Measurements from ENCODE around the gene WAC. TPM values are rescaled to one million over a fixed set of nuclear protein-coding genes. Genes with fewer than 3 reads are reported as not detected.
A peak's percentile ranks its signal among the peaks of the same experiment; 100 is the strongest.

The WAC gene
- total and polyA plus RNA-seq, 2 of the 13 experiments (the other 11 are each of a cell fraction or from before 2014, with no cell fraction given) = 69.1 to 96.2 TPM

DNA sequence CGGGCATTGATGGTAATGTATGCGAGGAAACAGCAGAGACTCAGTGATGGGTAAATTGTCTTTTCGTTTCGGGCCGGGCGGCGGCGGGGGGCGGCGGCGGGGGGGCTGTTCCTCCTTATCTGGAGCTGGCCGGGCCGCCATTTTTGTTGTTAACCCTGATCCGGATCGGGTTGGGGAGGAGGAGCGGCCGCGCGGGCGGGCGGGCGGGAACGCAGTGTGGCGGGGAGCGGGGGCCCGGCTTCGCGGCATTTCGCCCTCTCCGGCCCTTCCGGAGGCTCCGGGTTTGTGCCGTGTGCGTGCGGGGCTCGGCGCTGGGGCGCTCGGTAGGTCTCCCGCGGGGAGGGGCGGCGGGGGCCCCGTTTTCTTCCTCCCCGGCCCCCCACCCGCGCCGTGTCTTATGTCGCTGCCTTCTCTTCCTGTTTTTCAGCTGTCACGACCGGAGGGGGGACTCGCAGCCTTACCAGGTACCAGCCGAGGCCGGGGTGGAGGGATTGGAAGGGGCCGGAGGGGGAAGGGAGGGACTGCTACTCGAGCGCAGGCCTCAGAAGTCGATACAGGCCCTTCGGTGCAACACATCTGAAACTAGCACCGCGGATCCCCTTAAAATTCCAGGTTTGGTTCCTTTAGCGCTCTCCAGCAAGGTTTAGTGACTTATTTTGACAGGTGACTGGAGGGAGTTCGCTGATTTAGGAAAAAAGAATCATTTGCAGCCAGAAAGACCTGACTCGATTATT is 820 bp downstream of the WAC start (continued):
- TF ChIP-seq, protein P1, sequence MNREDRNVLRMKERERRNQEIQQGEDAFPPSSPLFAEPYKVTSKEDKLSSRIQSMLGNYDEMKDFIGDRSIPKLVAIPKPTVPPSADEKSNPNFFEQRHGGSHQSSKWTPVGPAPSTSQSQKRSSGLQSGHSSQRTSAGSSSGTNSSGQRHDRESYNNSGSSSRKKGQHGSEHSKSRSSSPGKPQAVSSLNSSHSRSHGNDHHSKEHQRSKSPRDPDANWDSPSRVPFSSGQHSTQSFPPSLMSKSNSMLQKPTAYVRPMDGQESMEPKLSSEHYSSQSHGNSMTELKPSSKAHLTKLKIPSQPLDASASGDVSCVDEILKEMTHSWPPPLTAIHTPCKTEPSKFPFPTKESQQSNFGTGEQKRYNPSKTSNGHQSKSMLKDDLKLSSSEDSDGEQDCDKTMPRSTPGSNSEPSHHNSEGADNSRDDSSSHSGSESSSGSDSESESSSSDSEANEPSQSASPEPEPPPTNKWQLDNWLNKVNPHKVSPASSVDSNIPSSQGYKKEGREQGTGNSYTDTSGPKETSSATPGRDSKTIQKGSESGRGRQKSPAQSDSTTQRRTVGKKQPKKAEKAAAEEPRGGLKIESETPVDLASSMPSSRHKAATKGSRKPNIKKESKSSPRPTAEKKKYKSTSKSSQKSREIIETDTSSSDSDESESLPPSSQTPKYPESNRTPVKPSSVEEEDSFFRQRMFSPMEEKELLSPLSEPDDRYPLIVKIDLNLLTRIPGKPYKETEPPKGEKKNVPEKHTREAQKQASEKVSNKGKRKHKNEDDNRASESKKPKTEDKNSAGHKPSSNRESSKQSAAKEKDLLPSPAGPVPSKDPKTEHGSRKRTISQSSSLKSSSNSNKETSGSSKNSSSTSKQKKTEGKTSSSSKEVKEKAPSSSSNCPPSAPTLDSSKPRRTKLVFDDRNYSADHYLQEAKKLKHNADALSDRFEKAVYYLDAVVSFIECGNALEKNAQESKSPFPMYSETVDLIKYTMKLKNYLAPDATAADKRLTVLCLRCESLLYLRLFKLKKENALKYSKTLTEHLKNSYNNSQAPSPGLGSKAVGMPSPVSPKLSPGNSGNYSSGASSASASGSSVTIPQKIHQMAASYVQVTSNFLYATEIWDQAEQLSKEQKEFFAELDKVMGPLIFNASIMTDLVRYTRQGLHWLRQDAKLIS (CRISPR knock-in tag; IDR thresholded peaks at IDR 0.05) = no peak
- TF ChIP-seq SCMH1 (CRISPR knock-in tag; IDR thresholded peaks at IDR 0.05; ENCODE audit: borderline replicate concordance) = no peak
- no peak for TF ChIP-seq RBM22 (optimal IDR thresholded peaks at IDR 0.05; ENCODE audit: low read length)
- no peak for TF ChIP-seq ZNF337 (CRISPR knock-in tag; IDR thresholded peaks at IDR 0.05; ENCODE audit: borderline replicate concordance, low read depth)
- peak; percentile 73 for TF ChIP-seq ZNF709 (CRISPR knock-in tag; IDR thresholded peaks at IDR 0.05)
- no peak for TF ChIP-seq ZNF747 (CRISPR knock-in tag; IDR thresholded peaks at IDR 0.05; ENCODE audit: borderline replicate concordance)
- TF ChIP-seq BRD4 (CRISPR knock-in tag; IDR thresholded peaks at IDR 0.05) = no peak
- TF ChIP-seq ZNF775 (CRISPR knock-in tag; IDR thresholded peaks at IDR 0.05; ENCODE audit: borderline replicate concordance) = no peak
- no peak for TF ChIP-seq SP2 (CRISPR knock-in tag; IDR thresholded peaks at IDR 0.05)
- no peak for TF ChIP-seq ZNF713 (CRISPR knock-in tag; IDR thresholded peaks at IDR 0.05)
- TF ChIP-seq, protein P2, sequence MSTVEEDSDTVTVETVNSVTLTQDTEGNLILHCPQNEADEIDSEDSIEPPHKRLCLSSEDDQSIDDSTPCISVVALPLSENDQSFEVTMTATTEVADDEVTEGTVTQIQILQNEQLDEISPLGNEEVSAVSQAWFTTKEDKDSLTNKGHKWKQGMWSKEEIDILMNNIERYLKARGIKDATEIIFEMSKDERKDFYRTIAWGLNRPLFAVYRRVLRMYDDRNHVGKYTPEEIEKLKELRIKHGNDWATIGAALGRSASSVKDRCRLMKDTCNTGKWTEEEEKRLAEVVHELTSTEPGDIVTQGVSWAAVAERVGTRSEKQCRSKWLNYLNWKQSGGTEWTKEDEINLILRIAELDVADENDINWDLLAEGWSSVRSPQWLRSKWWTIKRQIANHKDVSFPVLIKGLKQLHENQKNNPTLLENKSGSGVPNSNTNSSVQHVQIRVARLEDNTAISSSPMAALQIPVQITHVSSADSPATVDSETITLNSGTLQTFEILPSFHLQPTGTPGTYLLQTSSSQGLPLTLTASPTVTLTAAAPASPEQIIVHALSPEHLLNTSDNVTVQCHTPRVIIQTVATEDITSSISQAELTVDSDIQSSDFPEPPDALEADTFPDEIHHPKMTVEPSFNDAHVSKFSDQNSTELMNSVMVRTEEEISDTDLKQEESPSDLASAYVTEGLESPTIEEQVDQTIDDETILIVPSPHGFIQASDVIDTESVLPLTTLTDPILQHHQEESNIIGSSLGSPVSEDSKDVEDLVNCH (CRISPR knock-in tag; IDR thresholded peaks at IDR 0.05) = no peak
- TF ChIP-seq, protein P3, sequence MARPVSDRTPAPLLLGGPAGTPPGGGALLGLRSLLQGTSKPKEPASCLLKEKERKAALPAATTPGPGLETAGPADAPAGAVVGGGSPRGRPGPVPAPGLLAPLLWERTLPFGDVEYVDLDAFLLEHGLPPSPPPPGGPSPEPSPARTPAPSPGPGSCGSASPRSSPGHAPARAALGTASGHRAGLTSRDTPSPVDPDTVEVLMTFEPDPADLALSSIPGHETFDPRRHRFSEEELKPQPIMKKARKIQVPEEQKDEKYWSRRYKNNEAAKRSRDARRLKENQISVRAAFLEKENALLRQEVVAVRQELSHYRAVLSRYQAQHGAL (CRISPR knock-in tag; IDR thresholded peaks at IDR 0.05; ENCODE audit: not compliant biosample characterization) = no peak
- no peak for TF ChIP-seq ZNF562 (CRISPR knock-in tag; IDR thresholded peaks at IDR 0.05; ENCODE audit: borderline replicate concordance)
- no peak for TF ChIP-seq ZEB1 (IDR thresholded peaks at IDR 0.05; ENCODE audit: insufficient replicate concordance, low read depth)
- TF ChIP-seq ZNF563 (CRISPR knock-in tag; IDR thresholded peaks at IDR 0.05) = no peak; the same call in none of the 2 replicates
- TF ChIP-seq, protein P4, sequence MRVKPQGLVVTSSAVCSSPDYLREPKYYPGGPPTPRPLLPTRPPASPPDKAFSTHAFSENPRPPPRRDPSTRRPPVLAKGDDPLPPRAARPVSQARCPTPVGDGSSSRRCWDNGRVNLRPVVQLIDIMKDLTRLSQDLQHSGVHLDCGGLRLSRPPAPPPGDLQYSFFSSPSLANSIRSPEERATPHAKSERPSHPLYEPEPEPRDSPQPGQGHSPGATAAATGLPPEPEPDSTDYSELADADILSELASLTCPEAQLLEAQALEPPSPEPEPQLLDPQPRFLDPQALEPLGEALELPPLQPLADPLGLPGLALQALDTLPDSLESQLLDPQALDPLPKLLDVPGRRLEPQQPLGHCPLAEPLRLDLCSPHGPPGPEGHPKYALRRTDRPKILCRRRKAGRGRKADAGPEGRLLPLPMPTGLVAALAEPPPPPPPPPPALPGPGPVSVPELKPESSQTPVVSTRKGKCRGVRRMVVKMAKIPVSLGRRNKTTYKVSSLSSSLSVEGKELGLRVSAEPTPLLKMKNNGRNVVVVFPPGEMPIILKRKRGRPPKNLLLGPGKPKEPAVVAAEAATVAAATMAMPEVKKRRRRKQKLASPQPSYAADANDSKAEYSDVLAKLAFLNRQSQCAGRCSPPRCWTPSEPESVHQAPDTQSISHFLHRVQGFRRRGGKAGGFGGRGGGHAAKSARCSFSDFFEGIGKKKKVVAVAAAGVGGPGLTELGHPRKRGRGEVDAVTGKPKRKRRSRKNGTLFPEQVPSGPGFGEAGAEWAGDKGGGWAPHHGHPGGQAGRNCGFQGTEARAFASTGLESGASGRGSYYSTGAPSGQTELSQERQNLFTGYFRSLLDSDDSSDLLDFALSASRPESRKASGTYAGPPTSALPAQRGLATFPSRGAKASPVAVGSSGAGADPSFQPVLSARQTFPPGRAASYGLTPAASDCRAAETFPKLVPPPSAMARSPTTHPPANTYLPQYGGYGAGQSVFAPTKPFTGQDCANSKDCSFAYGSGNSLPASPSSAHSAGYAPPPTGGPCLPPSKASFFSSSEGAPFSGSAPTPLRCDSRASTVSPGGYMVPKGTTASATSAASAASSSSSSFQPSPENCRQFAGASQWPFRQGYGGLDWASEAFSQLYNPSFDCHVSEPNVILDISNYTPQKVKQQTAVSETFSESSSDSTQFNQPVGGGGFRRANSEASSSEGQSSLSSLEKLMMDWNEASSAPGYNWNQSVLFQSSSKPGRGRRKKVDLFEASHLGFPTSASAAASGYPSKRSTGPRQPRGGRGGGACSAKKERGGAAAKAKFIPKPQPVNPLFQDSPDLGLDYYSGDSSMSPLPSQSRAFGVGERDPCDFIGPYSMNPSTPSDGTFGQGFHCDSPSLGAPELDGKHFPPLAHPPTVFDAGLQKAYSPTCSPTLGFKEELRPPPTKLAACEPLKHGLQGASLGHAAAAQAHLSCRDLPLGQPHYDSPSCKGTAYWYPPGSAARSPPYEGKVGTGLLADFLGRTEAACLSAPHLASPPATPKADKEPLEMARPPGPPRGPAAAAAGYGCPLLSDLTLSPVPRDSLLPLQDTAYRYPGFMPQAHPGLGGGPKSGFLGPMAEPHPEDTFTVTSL (CRISPR knock-in tag; IDR thresholded peaks at IDR 0.05; ENCODE audit: borderline replicate concordance) = peak; percentile 47; the same call in 1 of the 2 replicates
